PC-9 (cell line): ENCODE data around the gene CBR1.

Source experiments
- EZH2 ChIP-seq: fragments of 200-600 bp; sonication (generic); IDR thresholded peaks from 2 replicates; pipeline ENCODE4 v1.8.0; 2017; ENCODE audit warnings: antibody characterized with exemption, low read depth
- TF ChIP-seq, protein P1 (sequence below): fragments of 200-600 bp; sonication (generic); conservative IDR thresholded peaks from 2 replicates; pipeline ENCODE4 v1.6.1; 2017; ENCODE audit warnings: mixed run types, antibody characterized with exemption, mild to moderate bottlenecking, moderate library complexity

DNA sequence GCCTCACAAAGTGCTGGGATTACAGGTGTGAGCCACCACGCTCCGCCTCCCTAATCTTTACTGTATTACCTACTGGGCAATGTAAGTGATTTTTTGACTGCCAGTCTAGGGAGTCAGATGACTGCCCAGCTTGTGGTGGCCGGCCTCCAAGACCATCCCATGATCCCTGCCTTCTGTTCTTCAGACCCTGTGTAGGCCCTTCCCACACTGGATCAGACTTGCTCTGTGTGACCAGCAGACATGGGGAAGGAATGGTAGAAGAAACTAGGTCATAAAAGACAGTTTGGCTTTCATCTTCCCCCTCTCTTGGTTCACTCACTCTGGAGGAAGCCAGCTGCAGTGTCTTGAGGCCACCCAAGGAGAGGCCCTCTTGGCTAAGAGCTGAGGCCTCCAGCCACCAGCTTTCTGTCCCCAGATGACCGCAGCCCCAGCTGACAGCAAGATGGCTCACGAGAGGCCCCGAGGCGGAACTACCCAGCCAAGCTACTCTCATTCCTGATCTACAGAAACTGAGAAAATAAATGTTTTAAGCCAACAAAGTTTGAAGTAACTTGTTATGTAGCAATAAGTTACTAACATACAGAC, 50.6 kb downstream of the CBR1 start:
- TF ChIP-seq, protein P1, sequence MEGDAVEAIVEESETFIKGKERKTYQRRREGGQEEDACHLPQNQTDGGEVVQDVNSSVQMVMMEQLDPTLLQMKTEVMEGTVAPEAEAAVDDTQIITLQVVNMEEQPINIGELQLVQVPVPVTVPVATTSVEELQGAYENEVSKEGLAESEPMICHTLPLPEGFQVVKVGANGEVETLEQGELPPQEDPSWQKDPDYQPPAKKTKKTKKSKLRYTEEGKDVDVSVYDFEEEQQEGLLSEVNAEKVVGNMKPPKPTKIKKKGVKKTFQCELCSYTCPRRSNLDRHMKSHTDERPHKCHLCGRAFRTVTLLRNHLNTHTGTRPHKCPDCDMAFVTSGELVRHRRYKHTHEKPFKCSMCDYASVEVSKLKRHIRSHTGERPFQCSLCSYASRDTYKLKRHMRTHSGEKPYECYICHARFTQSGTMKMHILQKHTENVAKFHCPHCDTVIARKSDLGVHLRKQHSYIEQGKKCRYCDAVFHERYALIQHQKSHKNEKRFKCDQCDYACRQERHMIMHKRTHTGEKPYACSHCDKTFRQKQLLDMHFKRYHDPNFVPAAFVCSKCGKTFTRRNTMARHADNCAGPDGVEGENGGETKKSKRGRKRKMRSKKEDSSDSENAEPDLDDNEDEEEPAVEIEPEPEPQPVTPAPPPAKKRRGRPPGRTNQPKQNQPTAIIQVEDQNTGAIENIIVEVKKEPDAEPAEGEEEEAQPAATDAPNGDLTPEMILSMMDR = no peak
- TF ChIP-seq EZH2 = no peak
